ENCODE results near the gene MOAP1.
"Not testable (repeated sequence)": the region's sequence is repeated elsewhere in the genome, so short reads cannot be mapped to it uniquely, and the experiment has no call there.

The MOAP1 gene

GRCh38 chr14:93150227-93151208 lies 34.2 kb downstream of the MOAP1 start:
- in situ Hi-C loops (cut with MboI; ENCODE audit: low sequenced_read_pairs), result no loop called here

- in situ Hi-C loops (cut with MboI; ENCODE audit: low sequenced_read_pairs), result loop anchor here (10.0 kb wide), 1 partner anchor 204 kb away; no protein-coding TSS in a partner anchor
These were observed 35.7 kb downstream of the MOAP1 start for GRCh38 chr14:93148979-93149378.

- in situ Hi-C loops (cut with MboI; ENCODE audit: low sequenced_read_pairs), result loop anchor here (10.0 kb wide), 1 partner anchor 201 kb away; no protein-coding TSS in a partner anchor
These were observed 38.6 kb downstream of the MOAP1 start for GRCh38 chr14:93146119-93146518.

- in situ Hi-C loops (cut with MboI; ENCODE audit: low sequenced_read_pairs), result loop anchor here (10.0 kb wide), 1 partner anchor 198 kb away; no protein-coding TSS in a partner anchor
These were observed 41.6 kb downstream of the MOAP1 start for GRCh38 chr14:93142854-93143652.

GRCh38 chr14:93137864-93138263 lies 46.8 kb downstream of the MOAP1 start:
- in situ Hi-C loops (cut with MboI; ENCODE audit: low sequenced_read_pairs), result no loop called here

- in situ Hi-C loops (cut with MboI; ENCODE audit: low sequenced_read_pairs), result not testable (repeated sequence)
These were observed 48.2 kb downstream of the MOAP1 start for GRCh38 chr14:93136508-93136907.

- in situ Hi-C loops (cut with MboI; ENCODE audit: low sequenced_read_pairs), result no loop called here
These were observed 48.7 kb downstream of the MOAP1 start for GRCh38 chr14:93136009-93136408.

GRCh38 chr14:93135399-93135798 lies 49.3 kb downstream of the MOAP1 start:
- in situ Hi-C loops (cut with MboI; ENCODE audit: low sequenced_read_pairs), result no loop called here

- in situ Hi-C loops (cut with MboI; ENCODE audit: low sequenced_read_pairs), result no loop called here
These were observed 51.2 kb downstream of the MOAP1 start for GRCh38 chr14:93133464-93133863.

GRCh38 chr14:93132472-93133065 lies 52.1 kb downstream of the MOAP1 start:
- in situ Hi-C loops (cut with MboI; ENCODE audit: low sequenced_read_pairs), result no loop called here

Measured in HL-60/S4 treated with retinoic acid at 250 ng/mL for 4 days and 3 days (cell line).